Motor neuron (in vitro differentiated cells): ENCODE results near the gene MMP17. TPM values are rescaled to one million over a fixed set of nuclear protein-coding genes. Genes with fewer than 3 reads are reported as not detected.
A peak's percentile ranks its signal among the peaks of the same experiment; 100 is the strongest.

Experiments used
- ATAC-seq, 8 experiments: fragments of 200-7000 bp; cut with Tn5 transposase; replicated peaks in 6 of 8; 2 replicates each; pipeline ENCODE4 v1.8.0; 2021; ENCODE audit warnings: mild to moderate bottlenecking in 8 of 8, moderate library complexity in 8 of 8
- H3K27ac ChIP-seq, 2 donors: fragments of 250-450 bp; sonication (Bioruptor Pico); 2 replicates each; pipeline ENCODE4 v1.9.0; 2021; ENCODE audit warnings: antibody characterized with exemption in 2 of 2, mild to moderate bottlenecking in 2 of 2, moderate library complexity in 1 of 2
- H3K4me1 ChIP-seq, 2 donors: fragments of 250-450 bp; sonication (Bioruptor Pico); replicated peaks in 1 of 2; 2 replicates each; pipeline ENCODE4 v1.6.1; 2021; ENCODE audit warnings: antibody characterized with exemption in 2 of 2, mild to moderate bottlenecking in 2 of 2, moderate library complexity in 1 of 2
- H3K4me3 ChIP-seq, 5 donors: fragments of 250-450 bp; sonication (Bioruptor Pico); 2 replicates each; pipeline ENCODE4 v1.9.0; 2021; ENCODE audit warnings: antibody characterized with exemption in 5 of 5, mild to moderate bottlenecking in 5 of 5, moderate library complexity in 4 of 5
- WGBS, 10 experiments: fragments of 450-650 bp; shearing (Covaris generic); methylation state at CpG; one replicate each; pipeline ENCODE4 v1.0.0; 2022; 5-methylcytosine and 5-hydroxymethylcytosine counted together
- in situ Hi-C, 9 experiments: fragments of 400-800 bp; cut with MboI; loops; one replicate each; pipeline ENCODE4 v1.15.0; 2021; ENCODE audit warnings: low sequenced_read_pairs in 9 of 9, low pct_unique_long_range_greater_than_20kb in 2 of 9; ENCODE audit not compliant: unreplicated experiment in 9 of 9
- total RNA-seq, 8 experiments: library from RNA; unstranded; fragments of 300-600 nt; gene quantifications; 2 replicates each; pipeline versions ENCODE4 v1.2.3 to v1.2.4, GENCODE V29; 2022

MMP17 gene
- total RNA-seq, 8 experiments from 2014 or later = 8.2 to 118 (median 15.3) TPM

DNA sequence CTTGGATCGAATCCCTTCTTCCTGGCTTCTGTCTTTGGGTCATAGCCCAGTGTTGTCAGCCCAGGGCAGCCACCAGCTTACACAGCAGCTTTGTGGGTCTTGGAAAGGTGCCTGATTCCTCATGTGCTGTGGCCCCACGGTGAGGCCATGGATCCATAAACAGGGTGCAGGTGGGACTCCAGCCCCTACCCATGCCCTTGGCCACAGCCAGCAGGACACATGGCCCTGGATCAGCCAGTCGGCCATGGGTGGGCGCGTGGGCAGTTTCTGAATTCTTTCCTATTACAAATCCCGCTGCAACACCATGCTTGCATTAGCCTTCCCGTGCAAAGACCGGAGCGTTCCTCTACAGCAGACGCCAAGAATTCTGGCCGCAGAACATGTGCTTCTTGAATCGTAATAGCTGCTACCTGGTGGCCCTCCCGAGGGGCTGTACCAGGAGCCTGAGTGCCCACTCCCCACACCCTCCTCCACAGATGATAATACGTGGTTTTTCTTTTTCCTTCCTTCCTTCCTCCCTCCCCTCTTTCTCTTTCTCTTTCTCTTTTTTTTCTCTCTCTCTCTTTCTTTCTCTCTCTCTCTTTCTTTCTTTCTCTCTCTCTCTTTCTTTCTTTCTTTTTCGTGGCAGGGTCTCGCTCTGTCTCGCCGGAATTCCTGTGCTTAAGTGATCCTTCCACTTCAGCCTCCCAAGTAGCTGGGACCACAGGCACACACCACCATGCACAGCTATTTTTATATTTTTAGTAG, 2.9 kb upstream of the MMP17 start:
- H3K4me1 ChIP-seq = peaks cover 0 to 10% of the 10 kb centered on the region in 2 donors
- 26 to 91% (median 61%) methylated on average over 1 to 14 of the region's 18 CpGs for WGBS, 10 experiments
- no peak overlapping the region for H3K27ac ChIP-seq
- ATAC-seq = no peak
- in situ Hi-C loops = loop anchor here in 1 of 9 experiments (25.0 kb wide), 1 partner anchor 713 kb away; no protein-coding TSS in a partner anchor
- H3K4me3 ChIP-seq = no peak overlapping the region

DNA sequence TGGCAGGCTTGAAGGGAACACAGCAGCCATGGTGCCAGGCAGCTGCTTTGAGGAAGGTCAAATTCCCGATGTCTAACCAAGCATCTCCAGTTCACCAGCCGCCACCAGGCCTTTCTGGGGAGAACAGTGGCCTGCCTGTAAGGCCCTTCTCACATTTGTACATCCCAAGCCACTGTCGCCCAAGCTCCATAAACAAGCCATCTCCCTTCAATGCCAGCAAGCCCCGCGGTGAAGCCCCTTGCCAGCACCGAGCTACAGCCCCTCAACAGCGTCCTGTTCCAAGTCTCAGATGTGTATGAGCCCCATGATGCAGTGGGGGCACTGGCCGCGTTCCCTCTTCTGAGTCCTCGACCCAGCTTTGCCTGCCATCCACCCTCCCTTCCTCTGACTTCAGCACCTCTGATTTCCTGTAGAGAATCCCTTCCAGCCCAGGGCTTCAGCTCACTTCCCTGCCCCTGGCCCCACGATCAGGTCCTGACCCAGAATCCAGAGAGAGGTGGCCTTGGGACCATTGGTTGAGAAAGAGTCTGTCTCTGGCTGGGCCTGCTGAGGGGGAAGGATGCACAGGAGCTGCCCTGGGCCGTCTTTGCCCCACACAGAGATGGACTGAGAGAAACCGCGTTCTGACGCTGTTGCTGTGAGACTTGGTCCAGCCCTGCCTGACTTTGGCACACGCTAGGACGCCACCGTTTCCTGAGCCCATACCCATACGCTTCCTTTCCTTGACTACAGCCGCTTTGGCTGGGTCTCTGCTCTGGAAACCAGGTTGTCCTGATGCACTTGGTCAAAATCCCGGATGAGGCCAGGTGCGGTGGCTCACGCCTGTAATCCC, 1.9 kb upstream of the MMP17 start:
- in situ Hi-C loops = loop anchor here in 1 of 9 experiments (25.0 kb wide), 1 partner anchor 714 kb away; no protein-coding TSS in a partner anchor
- H3K4me1 ChIP-seq = peaks cover 0 to 14% of the 10 kb centered on the region in 2 donors
- no peak overlapping the region for H3K27ac ChIP-seq
- ATAC-seq = no peak
- 20 to 95% (median 87%) methylated on average over 1 to 9 of the region's 23 CpGs for WGBS, 10 experiments
- H3K4me3 ChIP-seq = no peak overlapping the region

GRCh38 chr12:131828671-131829355, 620 bp downstream of the MMP17 start:
- 0% methylated on average over 7 of the region's 64 CpGs; no CpG with 5 or more reads in 9 of the 10 experiments for WGBS, 10 experiments
- peaks cover 4 to 24% of the 10 kb centered on the region in 2 donors for H3K4me1 ChIP-seq
- H3K27ac ChIP-seq = peak overlapping the region in 1 of 2 donors; percentile 0
- peak in 4 of 8 experiments; percentile 2 to 9 (median 4) for ATAC-seq
- in situ Hi-C loops = loop anchor here in 1 of 9 experiments (25.0 kb wide), 1 partner anchor 717 kb away; no protein-coding TSS in a partner anchor
- H3K4me3 ChIP-seq = peak overlapping the region; percentile 41 to 60 (median 49)

- peak in 2 of 8 experiments; percentile 0 to 1 for ATAC-seq
- H3K4me1 ChIP-seq = peaks cover 9 to 28% of the 10 kb centered on the region in 2 donors
- peak overlapping the region; percentile 41 to 60 (median 49) for H3K4me3 ChIP-seq
- WGBS, 10 experiments = 0 to 50% methylated on average over 2 to 7 of the region's 27 CpGs; no CpG with 5 or more reads in 8 of the 10 experiments
- H3K27ac ChIP-seq = peak overlapping the region in 1 of 2 donors; percentile 0
- in situ Hi-C loops = loop anchor here in 1 of 9 experiments (25.0 kb wide), 1 partner anchor 717 kb away; no protein-coding TSS in a partner anchor
These were observed 1.2 kb downstream of the MMP17 start for GRCh38 chr12:131829356-131829747.

DNA sequence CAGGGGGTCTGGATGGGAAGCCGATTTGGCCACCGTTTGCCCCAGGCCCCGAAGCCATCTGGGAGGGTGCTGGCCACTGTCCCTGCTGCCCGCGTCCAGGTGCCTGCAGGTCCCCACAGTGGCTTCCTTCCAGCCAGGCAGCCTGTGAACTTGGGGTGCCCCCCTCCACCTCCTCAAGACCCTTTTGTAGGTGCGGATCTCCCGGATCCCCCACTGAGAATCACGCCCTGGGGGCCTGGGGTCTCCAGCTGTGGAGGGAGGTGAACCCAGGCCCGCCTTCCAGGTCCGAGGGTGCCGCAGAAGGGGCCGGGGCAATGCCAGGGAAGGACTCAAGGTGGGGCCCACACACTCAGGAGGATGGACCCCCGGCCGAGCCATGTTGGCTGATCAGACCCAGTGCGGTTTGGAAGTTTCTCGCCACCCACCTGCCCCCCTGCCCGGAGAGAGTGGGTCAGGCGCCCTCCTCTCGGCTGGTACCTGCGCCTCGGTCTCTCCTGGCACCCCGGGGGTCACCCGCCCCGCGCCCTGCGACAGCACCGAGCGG, 1.7 kb downstream of the MMP17 start:
- Histone ChIP-seq H3K27ac (peak overlapping the region; percentile 63 to 78), H3K4me1 (peaks cover 14 to 33% of the 10 kb centered on the region in 2 donors), H3K4me3 (peak overlapping the region; percentile 41 to 60 (median 49))
- ATAC-seq = peak in 6 of 8 experiments; percentile 0 to 4 (median 2)
- 0 to 50% (median 22%) methylated on average over 2 to 3 of the region's 28 CpGs; no CpG with 5 or more reads in 6 of the 10 experiments for WGBS, 10 experiments
- in situ Hi-C loops = loop anchor here in 1 of 9 experiments (25.0 kb wide), 1 partner anchor 718 kb away; no protein-coding TSS in a partner anchor

GRCh38 chr12:131830335-131830913, 2.2 kb downstream of the MMP17 start:
- in situ Hi-C loops = loop anchor here in 1 of 9 experiments (25.0 kb wide), 1 partner anchor 718 kb away; no protein-coding TSS in a partner anchor
- Histone ChIP-seq H3K4me1 (peaks cover 20 to 38% of the 10 kb centered on the region in 2 donors), H3K27ac (peak overlapping the region; percentile 63 to 78), H3K4me3 (peak overlapping the region; percentile 41 to 60 (median 49))
- WGBS, 10 experiments = 0 to 5% (median 1%) methylated on average over 1 to 14 of the region's 50 CpGs; no CpG with 5 or more reads in 6 of the 10 experiments
- ATAC-seq = peak; percentile 54 to 76 (median 70)

GRCh38 chr12:131830914-131831571, 2.9 kb downstream of the MMP17 start:
- ATAC-seq = peak; percentile 2 to 24 (median 10)
- in situ Hi-C loops = loop anchor here in 1 of 9 experiments (25.0 kb wide), 1 partner anchor 719 kb away; no protein-coding TSS in a partner anchor
- WGBS, 10 experiments = 0 to 21% (median 0%) methylated on average over 1 to 18 of the region's 33 CpGs; no CpG with 5 or more reads in 7 of the 10 experiments
- Histone ChIP-seq H3K27ac (peak overlapping the region; percentile 63 to 78), H3K4me3 (peak overlapping the region; percentile 41 to 60 (median 49)), H3K4me1 (peaks cover 21 to 45% of the 10 kb centered on the region in 2 donors)

DNA sequence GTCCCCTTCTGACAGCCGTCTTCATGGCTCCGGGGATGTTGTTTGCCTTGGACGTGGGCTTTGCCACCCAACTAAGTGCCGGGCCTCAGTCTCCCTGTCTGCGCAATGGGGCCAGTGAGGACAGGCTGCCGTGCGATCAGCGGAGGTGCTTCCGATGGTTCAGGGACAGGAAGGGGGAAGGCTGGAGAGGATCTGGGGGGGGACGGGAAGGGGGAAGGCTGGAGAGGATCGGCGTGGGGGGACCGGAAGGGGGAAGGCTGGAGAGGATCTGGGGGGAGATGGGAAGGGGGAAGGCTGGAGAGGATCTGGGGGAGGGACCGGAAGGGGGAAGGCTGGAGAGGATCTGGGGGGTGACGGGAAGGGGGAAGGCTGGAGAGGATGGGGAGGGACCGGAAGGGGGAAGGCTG, 3.4 kb downstream of the MMP17 start:
- WGBS, 10 experiments = no CpG with 5 or more reads among the region's 16 CpGs
- H3K4me1 ChIP-seq = peaks cover 21 to 45% of the 10 kb centered on the region in 2 donors
- peak overlapping the region in 1 of 5 donors; percentile 60 for H3K4me3 ChIP-seq
- H3K27ac ChIP-seq = peak overlapping the region in 1 of 2 donors; percentile 78
- in situ Hi-C loops = loop anchor here in 1 of 9 experiments (25.0 kb wide), 1 partner anchor 719 kb away; no protein-coding TSS in a partner anchor
- no peak for ATAC-seq

DNA sequence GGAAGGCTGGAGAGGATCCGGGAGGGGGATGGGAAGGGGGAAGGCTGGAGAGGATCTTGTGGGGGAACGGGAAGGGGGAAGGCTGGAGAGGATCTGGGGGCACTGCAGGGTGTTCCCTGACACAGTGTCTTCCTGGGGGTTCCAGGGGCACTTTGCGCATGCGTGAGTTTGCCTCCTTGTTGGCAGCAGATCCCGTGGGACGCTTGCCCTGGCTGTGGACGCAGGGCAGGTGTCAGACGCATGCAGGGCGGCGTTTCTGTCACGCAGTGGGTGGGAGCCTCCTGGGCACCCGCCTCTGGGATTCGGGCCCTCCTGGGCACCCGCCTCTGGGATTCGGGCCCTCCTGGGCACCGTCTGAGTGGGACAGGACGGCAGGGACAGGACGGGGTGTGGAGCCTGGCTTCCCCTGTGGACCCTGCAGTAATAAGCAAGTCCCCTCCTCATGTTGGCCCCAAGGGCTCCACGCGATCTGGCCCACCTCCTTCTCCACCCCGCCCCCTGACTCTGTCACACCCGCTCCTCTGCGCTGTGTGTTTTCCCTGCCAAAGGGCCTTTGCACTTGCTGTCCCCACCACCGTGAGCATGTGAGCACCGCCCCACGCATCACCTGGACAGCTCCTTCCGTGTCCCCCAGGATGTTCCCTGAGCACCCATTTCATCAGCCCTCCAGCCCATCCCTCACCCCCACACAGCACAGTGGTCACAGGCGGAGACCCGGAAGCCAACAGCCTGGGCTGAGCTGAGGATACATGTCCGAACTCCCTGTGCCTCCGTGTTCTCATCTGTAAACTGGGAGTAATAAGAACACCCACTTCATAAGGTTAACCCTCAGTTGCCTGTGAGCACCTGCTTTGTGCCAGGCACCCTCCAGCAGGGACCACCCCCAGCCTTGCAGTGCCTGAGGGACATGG, 4.4 kb downstream of the MMP17 start:
- H3K4me1 ChIP-seq = peaks cover 21 to 45% of the 10 kb centered on the region in 2 donors
- in situ Hi-C loops = loop anchor here in 1 of 9 experiments (25.0 kb wide), 1 partner anchor 720 kb away; no protein-coding TSS in a partner anchor
- peak in 1 of 8 experiments; percentile 0 for ATAC-seq
- no peak overlapping the region for H3K4me3 ChIP-seq
- no peak overlapping the region for H3K27ac ChIP-seq
- WGBS, 10 experiments = 51 to 60% methylated on average over 1 to 3 of the region's 31 CpGs; no CpG with 5 or more reads in 8 of the 10 experiments

GRCh38 chr12:131833288-131833895, 5.2 kb downstream of the MMP17 start:
- H3K27ac ChIP-seq = peak overlapping the region in 1 of 2 donors; percentile 70
- H3K4me1 ChIP-seq = peaks cover 21 to 45% of the 10 kb centered on the region in 2 donors
- WGBS, 10 experiments = 66 to 100% (median 84%) methylated on average over 1 to 5 of the region's 23 CpGs; no CpG with 5 or more reads in 5 of the 10 experiments

More at GRCh38 chr12:131833288-131833895, 5.2 kb downstream of the MMP17 start:
- H3K4me3 ChIP-seq = no peak overlapping the region
- in situ Hi-C loops = loop anchor here in 1 of 9 experiments (25.0 kb wide), 1 partner anchor 721 kb away; no protein-coding TSS in a partner anchor
- no peak for ATAC-seq
